Prostate gland (tissue), 2 donors: ENCODE data around the gene B4GALNT2.

ENCODE experiments used
- POLR2A ChIP-seq: fragments of 450-650 bp; IDR thresholded peaks from one replicate; pipeline ENCODE4 v1.6.1; 2016; ENCODE audit warnings: antibody characterized with exemption, mild to moderate bottlenecking
- POLR2AphosphoS5 ChIP-seq: sonication (generic); formaldehyde crosslinking; IDR thresholded peaks from one replicate; pipeline ENCODE4 v1.6.1; 2017; ENCODE audit warnings: antibody characterized with exemption
- TF ChIP-seq, protein P1 (sequence below), 4 experiments: fragments of 200-600 bp in 2 of 4; fragments of 450-650 bp in 2 of 4; sonication (generic) in 2 of 4; IDR thresholded peaks; 1 replicate in 3 of 4; 2 replicates in 1 of 4; pipeline ENCODE4 v1.5.1; 2016 to 2019; ENCODE audit warnings: antibody characterized with exemption in 4 of 4, mild to moderate bottlenecking in 2 of 4, moderate library complexity in 2 of 4

- TF ChIP-seq POLR2AphosphoS5: no peak
- TF ChIP-seq, protein P1, sequence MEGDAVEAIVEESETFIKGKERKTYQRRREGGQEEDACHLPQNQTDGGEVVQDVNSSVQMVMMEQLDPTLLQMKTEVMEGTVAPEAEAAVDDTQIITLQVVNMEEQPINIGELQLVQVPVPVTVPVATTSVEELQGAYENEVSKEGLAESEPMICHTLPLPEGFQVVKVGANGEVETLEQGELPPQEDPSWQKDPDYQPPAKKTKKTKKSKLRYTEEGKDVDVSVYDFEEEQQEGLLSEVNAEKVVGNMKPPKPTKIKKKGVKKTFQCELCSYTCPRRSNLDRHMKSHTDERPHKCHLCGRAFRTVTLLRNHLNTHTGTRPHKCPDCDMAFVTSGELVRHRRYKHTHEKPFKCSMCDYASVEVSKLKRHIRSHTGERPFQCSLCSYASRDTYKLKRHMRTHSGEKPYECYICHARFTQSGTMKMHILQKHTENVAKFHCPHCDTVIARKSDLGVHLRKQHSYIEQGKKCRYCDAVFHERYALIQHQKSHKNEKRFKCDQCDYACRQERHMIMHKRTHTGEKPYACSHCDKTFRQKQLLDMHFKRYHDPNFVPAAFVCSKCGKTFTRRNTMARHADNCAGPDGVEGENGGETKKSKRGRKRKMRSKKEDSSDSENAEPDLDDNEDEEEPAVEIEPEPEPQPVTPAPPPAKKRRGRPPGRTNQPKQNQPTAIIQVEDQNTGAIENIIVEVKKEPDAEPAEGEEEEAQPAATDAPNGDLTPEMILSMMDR (IDR thresholded peaks at IDR 0.05): no peak
- TF ChIP-seq POLR2A: no peak
These were observed 25.4 kb upstream of the B4GALNT2 start for GRCh38 chr17:49107211-49107557.
